Cardiac fibroblast (primary cell): Measurements from ENCODE around the gene ARHGDIG.

Source experiments
- DNase-seq, 2 donors: peaks; one replicate each; pipeline versions ENCODE4 v3.0.0 to v3.0.0-alpha.2; 2010; ENCODE audit warnings: low read depth in 2 of 2
- H3K4me3 ChIP-seq, 2 donors: replicated peaks in 1 of 2; 1 replicate in 1 of 2; 2 replicates in 1 of 2; pipeline ENCODE4 v1.5.1; 2011; ENCODE audit warnings: low read depth in 2 of 2, low read length in 2 of 2, mild to moderate bottlenecking in 2 of 2, moderate library complexity in 1 of 2
- TF ChIP-seq, protein P1 (sequence below): IDR thresholded peaks from one replicate; pipeline ENCODE4 v1.5.1; 2011; ENCODE audit warnings: low read depth, mild to moderate bottlenecking, low read length, inconsistent platforms

Gene ARHGDIG

GRCh38 chr16:273547-274421 is 6.6 kb upstream of the ARHGDIG start:
- TF ChIP-seq, protein P1, sequence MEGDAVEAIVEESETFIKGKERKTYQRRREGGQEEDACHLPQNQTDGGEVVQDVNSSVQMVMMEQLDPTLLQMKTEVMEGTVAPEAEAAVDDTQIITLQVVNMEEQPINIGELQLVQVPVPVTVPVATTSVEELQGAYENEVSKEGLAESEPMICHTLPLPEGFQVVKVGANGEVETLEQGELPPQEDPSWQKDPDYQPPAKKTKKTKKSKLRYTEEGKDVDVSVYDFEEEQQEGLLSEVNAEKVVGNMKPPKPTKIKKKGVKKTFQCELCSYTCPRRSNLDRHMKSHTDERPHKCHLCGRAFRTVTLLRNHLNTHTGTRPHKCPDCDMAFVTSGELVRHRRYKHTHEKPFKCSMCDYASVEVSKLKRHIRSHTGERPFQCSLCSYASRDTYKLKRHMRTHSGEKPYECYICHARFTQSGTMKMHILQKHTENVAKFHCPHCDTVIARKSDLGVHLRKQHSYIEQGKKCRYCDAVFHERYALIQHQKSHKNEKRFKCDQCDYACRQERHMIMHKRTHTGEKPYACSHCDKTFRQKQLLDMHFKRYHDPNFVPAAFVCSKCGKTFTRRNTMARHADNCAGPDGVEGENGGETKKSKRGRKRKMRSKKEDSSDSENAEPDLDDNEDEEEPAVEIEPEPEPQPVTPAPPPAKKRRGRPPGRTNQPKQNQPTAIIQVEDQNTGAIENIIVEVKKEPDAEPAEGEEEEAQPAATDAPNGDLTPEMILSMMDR = no peak
- H3K4me3 ChIP-seq = no peak overlapping the region
- DNase-seq = no peak

DNA sequence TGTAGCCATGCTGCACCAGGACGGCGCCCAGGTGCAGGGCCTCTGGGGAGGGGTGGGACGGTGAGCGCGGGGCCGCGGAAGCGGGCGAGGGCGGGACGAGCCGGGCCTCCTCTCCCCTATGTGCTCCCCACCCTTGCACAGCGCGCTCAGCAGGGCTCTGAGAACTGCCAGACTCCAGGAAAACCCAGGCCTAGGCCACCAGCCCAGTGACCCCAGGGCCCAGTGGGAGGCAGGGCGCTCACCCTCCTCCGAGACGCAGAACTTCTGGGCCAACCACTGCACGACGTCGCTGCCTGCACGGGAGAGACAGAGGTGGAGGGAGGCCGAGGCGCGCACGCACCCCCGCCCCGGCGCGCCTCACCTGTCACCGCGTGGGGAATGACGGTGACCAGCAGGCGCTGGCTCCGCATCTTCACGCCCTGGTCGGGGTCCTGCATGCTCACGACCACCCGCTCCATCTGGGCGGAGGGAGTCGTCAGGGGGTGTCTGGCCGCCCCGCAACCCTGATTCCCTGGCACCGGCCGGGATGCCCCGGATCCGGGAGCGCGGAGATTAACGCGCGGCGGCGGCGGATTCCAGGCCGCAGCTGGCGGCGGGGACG is 5.2 kb upstream of the ARHGDIG start:
- TF ChIP-seq, protein P1 = no peak
- H3K4me3 ChIP-seq = peak overlapping the region; percentile 38 to 43
- DNase-seq = no peak

DNA sequence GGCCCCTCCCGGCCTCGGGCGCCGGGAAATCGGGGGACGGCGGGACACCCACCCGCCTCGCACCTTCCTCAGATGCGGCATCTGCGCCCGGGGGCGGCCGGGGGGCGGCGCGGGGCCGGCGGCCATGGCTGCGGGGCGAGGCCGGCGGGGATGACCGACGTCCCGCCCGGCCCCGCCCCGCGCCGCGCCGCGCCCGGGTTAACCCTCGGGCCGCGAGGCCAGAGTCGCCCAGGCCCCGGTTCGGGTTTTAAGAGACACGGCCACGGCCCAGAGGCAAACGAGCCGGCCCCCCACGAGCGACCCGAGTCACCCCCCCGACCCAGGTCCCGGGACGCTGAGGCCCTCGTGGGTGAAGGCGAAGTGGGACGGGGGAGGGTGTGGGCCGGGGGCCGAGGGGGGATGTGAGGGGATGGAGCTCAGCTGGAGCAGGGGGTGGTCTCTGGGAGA is 4.6 kb upstream of the ARHGDIG start, which contains the start of gene RGS11:
Gene RGS11, minus strand, starts transcription at position 159 of the 447 bp plus-strand sequence. Its CDS starts 33 bp downstream, at position 126.
- no peak for DNase-seq
- peak within 1 kb of the TSS; percentile 38 to 43 for H3K4me3 ChIP-seq
- TF ChIP-seq, protein P1 = no peak

- TF ChIP-seq, protein P1 = no peak
- no peak for DNase-seq
- no peak overlapping the region for H3K4me3 ChIP-seq
Observed at GRCh38 chr16:276426-277077, 3.8 kb upstream of the ARHGDIG start.

GRCh38 chr16:278863-279366 is 1.5 kb upstream of the ARHGDIG start:
- TF ChIP-seq, protein P1 = no peak
- H3K4me3 ChIP-seq = no peak overlapping the region
- DNase-seq = peak; percentile 21 to 56

GRCh38 chr16:279531-279930 is 860 bp upstream of the ARHGDIG start:
- no peak overlapping the region for H3K4me3 ChIP-seq
- no peak for DNase-seq
- TF ChIP-seq, protein P1 = no peak
